Measurements from ENCODE around the gene TEX264. TPM values are rescaled to one million over a fixed set of nuclear protein-coding genes. Genes with fewer than 3 reads are reported as not detected.

The TEX264 gene
- total and polyA plus RNA-seq, 2 of the 13 experiments (the other 11 are each of a cell fraction or from before 2014, with no cell fraction given), result 35.2 to 52.1 TPM

GRCh38 chr3:51637941-51638471, 33.0 kb upstream of the TEX264 start (continued):
- TF ChIP-seq FOXC1 (CRISPR knock-in tag; IDR thresholded peaks at IDR 0.05; ENCODE audit: borderline replicate concordance), result peak; percentile 33; the same call in 1 of the 2 replicates
- no peak for TF ChIP-seq ZNF782 (CRISPR knock-in tag; IDR thresholded peaks at IDR 0.05; ENCODE audit: borderline replicate concordance)
- TF ChIP-seq RELA (CRISPR knock-in tag; IDR thresholded peaks at IDR 0.05), result no peak
- TF ChIP-seq ERF (CRISPR knock-in tag; IDR thresholded peaks at IDR 0.05), result 0 out of 2 replicates have a peak, but pooled peaks have one; percentile 53
- peak; percentile 76 for TF ChIP-seq XRCC5 (optimal IDR thresholded peaks at IDR 0.05; ENCODE audit: low read length)
- no peak for TF ChIP-seq MAFG (CRISPR knock-in tag; IDR thresholded peaks at IDR 0.05)
- no peak for TF ChIP-seq ZMYM3 (CRISPR knock-in tag; IDR thresholded peaks at IDR 0.05)
- no peak for TF ChIP-seq TMF1 (CRISPR knock-in tag; IDR thresholded peaks at IDR 0.05; ENCODE audit: low read depth)
- TF ChIP-seq REPIN1 (CRISPR knock-in tag; IDR thresholded peaks at IDR 0.05; ENCODE audit: borderline replicate concordance, low read depth), result peak; percentile 53; the same call in 1 of the 2 replicates
- peak; percentile 40; the same call in 1 of the 2 replicates for TF ChIP-seq ZNF331 (CRISPR knock-in tag; IDR thresholded peaks at IDR 0.05)
- no peak for TF ChIP-seq SP140L (CRISPR knock-in tag; IDR thresholded peaks at IDR 0.05; ENCODE audit: borderline replicate concordance)
- peak; percentile 90 for TF ChIP-seq CTCF (CRISPR knock-in tag; IDR thresholded peaks at IDR 0.05)
- TF ChIP-seq ZNF501 (CRISPR knock-in tag; IDR thresholded peaks at IDR 0.05), result no peak
- no peak for TF ChIP-seq ZNF431 (CRISPR knock-in tag; IDR thresholded peaks at IDR 0.05; ENCODE audit: borderline replicate concordance, low read depth)
- no peak for TF ChIP-seq ZNF678 (CRISPR knock-in tag; IDR thresholded peaks at IDR 0.05)
- TF ChIP-seq RXRB (CRISPR knock-in tag; IDR thresholded peaks at IDR 0.05; ENCODE audit: borderline replicate concordance), result peak; percentile 43; the same call in 1 of the 2 replicates
- peak; percentile 45; the same call in 1 of the 2 replicates for TF ChIP-seq YEATS2 (CRISPR knock-in tag; IDR thresholded peaks at IDR 0.05; ENCODE audit: borderline replicate concordance)
- peak; percentile 98 for TF ChIP-seq SMC3 (IDR thresholded peaks at IDR 0.05; ENCODE audit: low read length)
- no peak for TF ChIP-seq RBM39 (IDR thresholded peaks at IDR 0.05; ENCODE audit: low read depth, low read length, poor library complexity, severe bottlenecking)
- TF ChIP-seq MIXL1 (CRISPR knock-in tag; IDR thresholded peaks at IDR 0.05), result 0 out of 2 replicates have a peak, but pooled peaks have one; percentile 35
- 0 out of 2 replicates have a peak, but pooled peaks have one; percentile 29 for TF ChIP-seq ATF2 (CRISPR knock-in tag; IDR thresholded peaks at IDR 0.05)
- TF ChIP-seq SOX13 (IDR thresholded peaks at IDR 0.05), result no peak
- 0 out of 4 replicates have a peak, but pooled peaks of 1 of the 2 experiments have one; percentile 8 for TF ChIP-seq SOX13 (CRISPR knock-in tag; conservative IDR thresholded peaks at IDR 0.05 in 1 of 2, IDR thresholded peaks at IDR 0.05 in 1 of 2)
